HUES64 (cell line): ENCODE results near the gene CYTH2.

Experiments
- H3K27ac ChIP-seq: 2 replicates; pipeline ENCODE4 v1.7.0; 2013; ENCODE audit warnings: low read depth, low read length, inconsistent platforms
- H3K27me3 ChIP-seq: 2 replicates; pipeline ENCODE4 v1.6.1; 2013; ENCODE audit warnings: mild to moderate bottlenecking, low read length; ENCODE audit not compliant: insufficient read depth
- H3K36me3 ChIP-seq: 2 replicates; pipeline ENCODE4 v1.6.1; 2013; ENCODE audit warnings: mild to moderate bottlenecking, low read length; ENCODE audit not compliant: insufficient read depth
- H3K4me1 ChIP-seq: 2 replicates; pipeline ENCODE4 v1.6.1; 2013; ENCODE audit warnings: mild to moderate bottlenecking, low read length, moderate library complexity; ENCODE audit not compliant: insufficient read depth
- H3K4me3 ChIP-seq: 2 replicates; pipeline ENCODE4 v1.5.1; 2013; ENCODE audit warnings: mild to moderate bottlenecking, low read length, moderate library complexity
- H3K9ac ChIP-seq: 2 replicates; pipeline ENCODE4 v1.6.1; 2013; ENCODE audit warnings: mild to moderate bottlenecking, low read depth, low read length
- H3K9me3 ChIP-seq: 2 replicates; pipeline ENCODE4 v1.6.1; 2013; ENCODE audit warnings: low read depth, low read length; ENCODE audit not compliant: insufficient read depth
- WGBS: fragments of 150-250, 120-280 bp; methylation state at CpG from one replicate; pipeline ENCODE4 v1.1.7; 2013; ENCODE audit warnings: missing lambda C conversion rate; 5-methylcytosine and 5-hydroxymethylcytosine counted together

The CYTH2 gene

GRCh38 chr19:48469934-48470680, 938 bp downstream of the CYTH2 start:
- 73% methylated on average over 20 of the region's 20 CpGs for WGBS
- H3K9ac ChIP-seq, result peak overlapping the region; percentile 66
- no peaks in the 10 kb centered on the region for H3K4me1 ChIP-seq
- peaks cover 48% of the 10 kb centered on the region for H3K36me3 ChIP-seq
- H3K27ac ChIP-seq, result peak overlapping the region; percentile 100; the same call in 1 of the 2 replicates
- H3K27me3 ChIP-seq, result no peaks in the 10 kb centered on the region
- no peaks in the 10 kb centered on the region for H3K9me3 ChIP-seq
- H3K4me3 ChIP-seq, result peak overlapping the region; percentile 90

DNA sequence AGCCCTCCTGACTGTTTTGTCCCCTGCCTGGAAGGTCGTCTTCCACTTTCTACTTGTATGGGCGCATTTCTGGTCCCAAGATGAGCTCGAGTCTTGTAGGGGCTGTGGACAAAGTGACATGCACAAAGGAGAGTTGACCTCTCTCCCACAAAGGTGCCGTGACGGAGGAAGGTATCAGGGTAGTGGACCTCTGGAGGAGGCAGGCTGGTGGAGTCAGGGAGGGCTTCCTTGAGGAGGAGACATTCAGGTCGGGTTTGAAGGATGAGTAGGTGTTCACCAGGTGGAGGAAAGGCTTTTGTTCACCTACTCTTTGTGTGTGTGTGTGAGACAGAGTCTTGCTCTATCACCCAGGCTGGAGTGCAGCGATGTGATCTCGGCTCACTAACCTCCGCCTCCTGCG, 1.7 kb downstream of the CYTH2 start:
- Histone ChIP-seq H3K27ac (no peak overlapping the region), H3K9ac (no peak overlapping the region), H3K4me3 (no peak overlapping the region), H3K36me3 (peaks cover 56% of the 10 kb centered on the region), H3K4me1 (no peaks in the 10 kb centered on the region), H3K9me3 (no peaks in the 10 kb centered on the region), H3K27me3 (no peaks in the 10 kb centered on the region)
- WGBS, result 97% methylated on average over 10 of the region's 10 CpGs

DNA sequence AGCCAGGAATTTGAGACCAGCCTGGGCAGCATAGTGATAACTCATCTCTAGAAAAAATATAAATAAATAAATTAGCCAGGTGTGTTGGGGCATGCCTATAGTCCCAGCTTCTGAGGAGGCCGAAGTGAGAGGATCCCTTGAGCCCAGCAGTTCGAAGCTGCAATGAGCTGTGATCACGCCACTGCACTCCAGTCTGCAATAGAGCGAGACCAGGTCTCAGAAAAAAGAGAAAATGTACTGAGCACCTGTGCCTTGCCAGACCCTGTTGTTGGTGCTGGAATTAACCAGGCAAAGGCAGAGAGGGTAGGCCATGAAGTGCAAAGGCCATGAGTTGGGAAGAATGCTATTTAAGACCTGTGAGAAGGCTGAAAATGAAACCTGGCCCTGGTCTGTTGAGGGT, 2.7 kb downstream of the CYTH2 start:
- peaks cover 64% of the 10 kb centered on the region for H3K36me3 ChIP-seq
- WGBS, result 93% methylated on average over 4 of the region's 4 CpGs

DNA sequence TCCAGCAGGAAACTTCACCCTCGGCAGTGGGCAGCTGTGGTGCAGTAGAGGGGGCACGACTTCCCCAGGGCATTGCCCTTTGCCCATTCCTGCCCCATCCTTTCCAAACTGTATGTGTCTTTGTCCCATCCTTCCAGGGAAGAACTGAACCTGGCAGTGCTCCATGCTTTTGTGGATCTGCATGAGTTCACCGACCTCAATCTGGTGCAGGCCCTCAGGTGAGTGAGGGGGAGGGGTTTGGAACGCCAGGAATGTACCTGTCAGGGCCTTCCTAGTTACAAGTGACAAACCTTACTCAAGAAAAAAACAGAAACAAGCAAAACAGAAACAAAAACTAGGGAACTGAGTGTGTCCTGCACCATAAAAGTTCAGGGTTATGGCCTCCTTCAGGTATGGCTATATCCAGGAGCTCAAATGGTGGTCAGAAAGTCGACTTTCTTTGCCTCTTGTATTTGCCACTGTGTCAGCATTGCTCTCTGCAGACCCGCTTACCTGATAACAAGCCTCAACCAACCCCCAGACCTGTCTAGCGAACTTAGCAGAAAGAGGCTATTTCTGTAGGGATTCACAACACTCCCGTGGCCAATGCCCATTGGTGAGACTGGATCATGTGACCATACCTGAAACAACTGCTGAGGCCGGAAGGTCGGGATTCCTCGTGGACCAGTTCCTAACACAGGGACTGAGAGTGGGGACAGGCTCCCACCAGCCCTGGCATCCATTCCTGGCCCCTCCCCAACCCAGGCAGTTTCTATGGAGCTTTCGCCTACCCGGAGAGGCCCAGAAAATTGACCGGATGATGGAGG, 4.2 kb downstream of the CYTH2 start:
- H3K27me3 ChIP-seq, result no peaks in the 10 kb centered on the region
- H3K9me3 ChIP-seq, result no peaks in the 10 kb centered on the region
- H3K36me3 ChIP-seq, result peaks cover 76% of the 10 kb centered on the region
- no peak overlapping the region for H3K4me3 ChIP-seq
- H3K9ac ChIP-seq, result no peak overlapping the region
- no peaks in the 10 kb centered on the region for H3K4me1 ChIP-seq
- WGBS, result 93% methylated on average over 14 of the region's 14 CpGs
- H3K27ac ChIP-seq, result no peak overlapping the region

More for the DNA sequence above, 2.7 kb downstream of the CYTH2 start:
- H3K9me3 ChIP-seq, result no peaks in the 10 kb centered on the region
- no peaks in the 10 kb centered on the region for H3K27me3 ChIP-seq
- no peak overlapping the region for H3K27ac ChIP-seq
- H3K9ac ChIP-seq, result no peak overlapping the region
- H3K4me1 ChIP-seq, result no peaks in the 10 kb centered on the region
- H3K4me3 ChIP-seq, result no peak overlapping the region

- H3K36me3 ChIP-seq, result peaks cover 80% of the 10 kb centered on the region
- no peak overlapping the region for H3K27ac ChIP-seq
- WGBS, result 95% methylated on average over 16 of the region's 16 CpGs
These were observed 5.0 kb downstream of the CYTH2 start for GRCh38 chr19:48474084-48474592.

GRCh38 chr19:48475369-48476068, 6.3 kb downstream of the CYTH2 start:
- H3K27ac ChIP-seq, result no peak overlapping the region
- no peak overlapping the region for H3K4me3 ChIP-seq
- H3K4me1 ChIP-seq, result no peaks in the 10 kb centered on the region
- WGBS, result 94% methylated on average over 17 of the region's 17 CpGs
- no peaks in the 10 kb centered on the region for H3K27me3 ChIP-seq
- H3K9ac ChIP-seq, result no peak overlapping the region
- H3K36me3 ChIP-seq, result peaks cover 89% of the 10 kb centered on the region
- H3K9me3 ChIP-seq, result no peaks in the 10 kb centered on the region

More at GRCh38 chr19:48474084-48474592, 5.0 kb downstream of the CYTH2 start:
- no peak overlapping the region for H3K9ac ChIP-seq
- no peaks in the 10 kb centered on the region for H3K27me3 ChIP-seq
- no peak overlapping the region for H3K4me3 ChIP-seq
- no peaks in the 10 kb centered on the region for H3K9me3 ChIP-seq
- H3K4me1 ChIP-seq, result no peaks in the 10 kb centered on the region

GRCh38 chr19:48476176-48476575, 7.0 kb downstream of the CYTH2 start:
- Histone ChIP-seq H3K4me3 (no peak overlapping the region), H3K36me3 (peaks cover 86% of the 10 kb centered on the region), H3K9ac (no peak overlapping the region), H3K27me3 (no peaks in the 10 kb centered on the region), H3K9me3 (no peaks in the 10 kb centered on the region), H3K4me1 (no peaks in the 10 kb centered on the region), H3K27ac (no peak overlapping the region)
- WGBS, result 96% methylated on average over 9 of the region's 9 CpGs

DNA sequence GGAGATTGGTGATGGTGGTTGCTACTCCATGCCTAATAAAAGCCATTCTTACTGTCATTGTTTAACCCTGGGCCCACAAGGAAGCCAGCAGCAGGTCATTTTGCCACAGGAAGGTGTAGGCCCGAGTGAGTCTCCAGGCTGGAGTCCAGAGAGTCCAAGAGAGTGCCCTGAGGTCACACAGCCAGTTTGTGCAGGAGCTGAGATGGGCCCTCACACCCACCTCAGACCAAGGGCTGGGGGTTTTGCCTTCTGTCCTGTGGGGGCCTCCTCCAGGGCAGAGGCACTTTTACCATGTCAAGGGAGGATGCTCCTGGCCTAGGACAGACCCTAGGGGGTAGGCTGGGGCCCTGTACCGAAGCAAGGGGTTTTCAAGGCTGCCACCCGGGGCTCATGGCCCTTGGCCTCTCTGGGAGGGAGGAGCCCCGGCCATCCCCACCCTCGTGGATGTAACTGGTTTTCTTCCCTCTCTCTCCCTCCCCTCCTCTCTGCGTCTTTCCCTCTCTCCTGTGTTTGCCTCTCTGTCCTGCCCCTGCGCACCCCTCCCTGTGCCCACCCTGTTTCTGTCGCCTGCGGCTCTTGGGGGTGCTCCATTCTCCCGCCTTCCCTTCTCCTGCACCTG, 8.0 kb downstream of the CYTH2 start:
- peaks cover 85% of the 10 kb centered on the region for H3K36me3 ChIP-seq
- no peaks in the 10 kb centered on the region for H3K4me1 ChIP-seq
- 89% methylated on average over 10 of the region's 10 CpGs for WGBS
- no peak overlapping the region for H3K4me3 ChIP-seq
- H3K9ac ChIP-seq, result no peak overlapping the region
- H3K27ac ChIP-seq, result no peak overlapping the region
- no peaks in the 10 kb centered on the region for H3K27me3 ChIP-seq
- H3K9me3 ChIP-seq, result no peaks in the 10 kb centered on the region

DNA sequence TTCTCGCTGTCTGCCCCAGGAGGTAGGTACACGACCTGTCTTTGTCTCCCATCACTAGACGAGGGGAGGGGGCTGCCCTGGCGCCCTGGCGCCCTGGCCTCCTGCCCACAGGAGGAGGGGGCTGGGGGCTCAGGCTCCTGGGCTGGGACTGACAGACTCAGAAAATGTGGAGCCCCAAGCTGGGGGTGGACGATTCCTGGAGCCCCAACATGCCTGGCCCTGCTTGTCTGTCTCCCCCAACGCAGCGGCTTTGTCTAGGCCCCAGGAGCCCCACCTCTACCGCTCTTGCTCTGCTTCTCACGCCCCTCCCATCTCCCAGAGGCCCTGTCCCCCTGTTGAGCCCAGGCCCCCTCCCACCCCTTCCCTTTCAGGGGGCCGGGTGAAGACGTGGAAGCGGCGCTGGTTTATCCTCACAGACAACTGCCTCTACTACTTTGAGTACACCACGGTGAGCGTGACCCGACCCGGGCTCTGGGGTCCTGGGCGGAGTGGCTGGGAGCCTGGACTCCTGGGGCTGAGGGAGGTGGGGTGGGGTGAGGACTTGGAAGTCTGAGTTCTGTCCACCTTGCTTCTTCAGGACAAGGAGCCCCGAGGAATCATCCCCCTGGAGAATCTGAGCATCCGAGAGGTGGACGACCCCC, 8.6 kb downstream of the CYTH2 start:
- Histone ChIP-seq H3K27ac (no peak overlapping the region), H3K9me3 (no peaks in the 10 kb centered on the region), H3K4me1 (no peaks in the 10 kb centered on the region), H3K36me3 (peaks cover 79% of the 10 kb centered on the region), H3K9ac (no peak overlapping the region), H3K4me3 (no peak overlapping the region), H3K27me3 (no peaks in the 10 kb centered on the region)
- WGBS, result 93% methylated on average over 22 of the region's 22 CpGs
